NCI-H1930 (cell line): ENCODE data around the gene B3GAT2.

Experiments used
- DNase-seq, 2 experiments: peaks; one replicate each; lab custom pipeline; 2025; lab: John Stamatoyannopoulos, UW

Gene B3GAT2

DNA sequence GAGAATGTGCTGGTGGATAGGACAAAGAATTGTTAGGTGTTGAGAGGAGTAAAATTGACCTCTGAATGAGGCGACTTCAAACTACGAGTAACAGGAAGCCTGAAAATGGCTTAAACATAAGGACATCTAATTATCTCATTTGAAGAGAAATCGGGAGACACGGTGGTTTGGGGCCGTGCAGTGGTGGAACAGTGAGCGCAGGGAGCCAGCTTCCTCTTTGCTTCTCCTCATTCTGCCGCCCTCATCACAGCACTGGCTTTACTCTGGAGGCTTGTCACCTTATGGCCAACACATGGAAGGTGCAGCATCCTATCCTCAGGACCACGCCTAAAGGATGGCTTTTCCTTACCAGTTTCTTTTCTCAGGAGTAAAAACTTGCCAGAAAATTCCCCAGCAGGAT, 114.3 kb downstream of the B3GAT2 start:
- DNase-seq, result no peak

GRCh38 chr6:70841112-70841511, 115.7 kb downstream of the B3GAT2 start:
- DNase-seq, result no peak

DNA sequence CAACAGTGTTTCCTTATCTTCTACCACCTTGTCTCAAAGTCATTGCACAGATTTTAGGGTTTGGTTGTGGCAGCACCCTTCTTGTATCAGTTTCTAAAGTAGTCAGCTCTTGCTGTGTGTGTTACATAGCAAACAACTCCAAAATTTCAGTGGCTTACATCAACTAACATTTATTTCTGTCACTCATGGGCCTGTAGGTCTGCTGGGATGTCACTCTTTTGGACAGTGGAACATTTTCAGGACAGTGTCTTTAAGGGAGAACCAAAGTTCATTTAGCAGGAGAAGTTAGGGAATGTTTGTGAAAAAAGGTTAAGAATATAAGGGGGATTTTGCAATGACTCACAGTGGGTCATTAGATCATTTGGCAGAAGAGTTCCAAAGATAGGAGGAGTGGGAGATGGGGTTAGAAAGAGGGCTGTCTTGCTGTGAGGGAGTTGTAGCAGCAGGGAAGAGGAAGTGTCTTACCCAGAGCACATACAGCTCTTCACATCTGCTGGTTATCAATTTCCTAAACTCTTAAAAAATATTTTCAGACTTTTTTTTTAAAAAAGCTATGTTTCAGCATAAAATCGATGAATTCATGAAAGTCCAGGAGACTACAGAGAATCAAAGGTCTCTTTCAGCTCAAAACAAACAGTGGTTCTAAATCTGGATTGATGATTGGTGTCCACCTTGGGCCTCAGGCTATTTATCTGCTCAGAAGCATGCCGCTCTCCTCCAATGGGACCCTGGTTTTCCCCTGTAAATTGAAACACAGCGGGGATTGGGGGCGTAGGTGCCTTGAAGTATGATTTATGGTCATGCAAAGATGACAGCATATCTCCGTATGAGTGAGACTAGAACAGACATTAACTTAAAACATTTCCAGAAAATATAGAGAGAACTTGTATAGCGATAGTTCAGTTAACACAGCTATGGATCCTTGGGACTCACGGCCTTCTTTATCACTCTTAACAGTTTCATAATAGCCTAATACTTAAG, 117.3 kb downstream of the B3GAT2 start:
- no peak for DNase-seq

- no peak for DNase-seq
Measured at GRCh38 chr6:70838907-70839285, 118.0 kb downstream of the B3GAT2 start.

DNA sequence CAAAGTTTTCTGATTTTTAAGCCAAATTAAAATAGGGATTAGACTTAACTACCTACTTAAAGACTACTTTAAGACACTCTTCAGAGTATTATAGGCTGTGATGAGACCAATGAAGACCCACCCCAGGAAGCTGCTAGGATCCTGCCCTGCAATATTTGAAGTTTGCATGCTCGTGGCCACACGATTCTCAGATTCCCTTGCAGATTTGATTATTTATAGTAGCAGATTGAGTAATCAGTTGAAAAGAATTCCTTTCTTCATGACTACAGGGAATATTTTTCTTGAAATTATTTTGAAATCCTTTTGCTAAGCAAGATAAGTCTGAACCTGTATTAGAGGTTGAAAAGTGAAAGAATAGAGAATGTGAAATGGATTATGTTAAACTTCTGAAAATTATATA, 122.3 kb downstream of the B3GAT2 start:
- DNase-seq, result no peak

- no peak for DNase-seq
Measured at GRCh38 chr6:70831427-70831826, 125.4 kb downstream of the B3GAT2 start.

GRCh38 chr6:70823651-70824050, 133.2 kb downstream of the B3GAT2 start:
- no peak for DNase-seq

DNA sequence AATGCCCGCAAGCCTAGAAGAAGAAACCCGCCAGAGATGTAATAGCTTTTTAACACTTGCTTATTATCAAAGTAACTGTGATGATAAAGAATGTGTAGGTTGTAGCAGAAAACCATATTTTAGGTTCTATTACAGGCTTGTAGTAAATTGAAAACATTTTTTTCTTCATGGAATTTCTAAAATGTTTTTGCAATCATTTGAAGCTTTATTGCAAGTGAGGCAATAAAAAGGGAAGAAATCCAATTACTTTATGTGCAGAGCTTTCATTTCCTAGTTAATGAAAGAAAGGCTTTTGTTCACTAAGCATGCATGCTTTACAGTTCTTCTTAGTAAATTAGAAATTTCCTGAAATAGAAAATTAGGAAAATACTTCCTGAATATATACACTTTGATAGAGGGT, 135.1 kb downstream of the B3GAT2 start:
- DNase-seq, result no peak

- no peak for DNase-seq
Measured at GRCh38 chr6:70820778-70821177, 136.1 kb downstream of the B3GAT2 start.

GRCh38 chr6:70819646-70820045, 137.2 kb downstream of the B3GAT2 start:
- no peak for DNase-seq

DNA sequence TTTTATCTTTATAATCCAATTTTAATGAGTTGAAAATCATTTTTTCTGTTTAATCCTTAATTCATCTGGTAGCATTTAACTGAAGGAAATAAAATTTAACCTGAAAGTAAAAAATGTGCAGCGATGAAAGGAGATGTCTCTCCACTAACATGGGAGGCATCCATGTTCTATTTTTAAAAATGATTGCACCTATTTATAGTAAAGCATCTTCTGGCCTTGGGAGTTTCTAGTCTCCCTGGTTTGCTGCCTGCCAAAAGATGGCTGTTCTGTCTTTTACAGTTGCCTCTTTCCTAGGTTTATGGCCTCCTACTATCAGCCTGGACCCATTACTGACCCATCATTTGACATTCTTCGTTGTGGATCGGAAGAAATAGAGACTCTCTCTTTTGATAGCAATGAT, 143.0 kb downstream of the B3GAT2 start:
- no peak for DNase-seq

DNA sequence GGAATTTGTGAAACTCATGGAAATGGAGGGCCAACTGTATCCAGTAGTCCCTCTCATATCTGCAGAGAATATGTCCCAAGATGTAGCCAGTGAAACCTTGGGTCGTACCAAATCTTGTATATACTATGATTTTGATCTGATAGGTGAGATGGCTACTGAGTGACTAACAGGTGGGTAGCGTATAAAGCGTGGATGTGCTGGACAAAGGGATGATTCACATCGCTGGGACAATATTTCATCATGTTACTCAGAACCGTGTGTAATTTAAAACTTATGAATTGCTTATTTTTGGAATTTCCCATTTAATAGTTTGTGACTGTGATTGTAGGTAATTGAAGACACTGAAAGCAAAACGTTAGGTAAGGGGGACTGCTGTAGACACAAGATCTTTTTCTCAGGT, 145.1 kb downstream of the B3GAT2 start:
- DNase-seq, result no peak
